Lower lobe of right lung (tissue), 2 donors: Measurements from ENCODE around the gene SH3PXD2A. TPM values are rescaled to one million over a fixed set of nuclear protein-coding genes. Genes with fewer than 3 reads are reported as not detected.

Source experiments
- ATAC-seq, 2 donors: fragments of 200-7000 bp; cut with Tn5 transposase; one replicate each; pipeline ENCODE4 v1.9.1; 2020 to 2022; ENCODE audit warnings: mild to moderate bottlenecking in 2 of 2, moderate library complexity in 2 of 2
- DNase-seq: peaks from one replicate; pipeline ENCODE4 v3.0.0-alpha.2; 2020
- H3K27ac ChIP-seq: fragments of 200-600 bp; one replicate; pipeline ENCODE4 v1.8.0; 2022
- H3K27me3 ChIP-seq: fragments of 200-600 bp; one replicate; pipeline ENCODE4 v1.8.0; 2022; ENCODE audit warnings: low read depth
- H3K36me3 ChIP-seq: fragments of 200-600 bp; one replicate; pipeline ENCODE4 v1.8.0; 2022; ENCODE audit warnings: mild to moderate bottlenecking
- H3K4me1 ChIP-seq: fragments of 200-600 bp; one replicate; pipeline ENCODE4 v1.8.0; 2022
- H3K4me3 ChIP-seq: fragments of 200-600 bp; one replicate; pipeline ENCODE4 v1.8.0; 2022; ENCODE audit warnings: mild to moderate bottlenecking
- H3K9me3 ChIP-seq: fragments of 200-600 bp; one replicate; pipeline ENCODE4 v1.8.0; 2022
- CTCF ChIP-seq: fragments of 200-600 bp; IDR thresholded peaks from one replicate; pipeline ENCODE4 v1.8.0; 2022; ENCODE audit warnings: antibody characterized with exemption, mild to moderate bottlenecking
- intact Hi-C: fragments of 100-400 bp; cut with DNase I; formaldehyde crosslinking; loops from one replicate; pipeline ENCODE4 v1.11.0; 2022
- total RNA-seq: library from RNA; stranded (reverse); fragmentation: NEBNext Ultra II Directional; extraction: Animal tissue kit (Norgen Biotek cat#: 25700); gene quantifications from one replicate; pipeline ENCODE4 v1.2.1, GENCODE V29; 2021
- donor health status: DM: no; HTN: yes; CAD: no; lungs with severe emphysema.

SH3PXD2A gene
- total RNA-seq, 1 donor from 2014 or later: 34.8 TPM

GRCh38 chr10:103548006-103548405 lies 307.4 kb downstream of the SH3PXD2A start:
- intact Hi-C loops: no loop called here
- H3K9me3 ChIP-seq: no peaks in the 10 kb centered on the region
- no peak for DNase-seq
- no peaks in the 10 kb centered on the region for H3K27me3 ChIP-seq
- H3K4me3 ChIP-seq: no peak overlapping the region
- ATAC-seq: no peak
- no peak overlapping the region for H3K27ac ChIP-seq
- TF ChIP-seq CTCF: no peak
- peaks cover 11% of the 10 kb centered on the region for H3K4me1 ChIP-seq
- no peaks in the 10 kb centered on the region for H3K36me3 ChIP-seq

DNA sequence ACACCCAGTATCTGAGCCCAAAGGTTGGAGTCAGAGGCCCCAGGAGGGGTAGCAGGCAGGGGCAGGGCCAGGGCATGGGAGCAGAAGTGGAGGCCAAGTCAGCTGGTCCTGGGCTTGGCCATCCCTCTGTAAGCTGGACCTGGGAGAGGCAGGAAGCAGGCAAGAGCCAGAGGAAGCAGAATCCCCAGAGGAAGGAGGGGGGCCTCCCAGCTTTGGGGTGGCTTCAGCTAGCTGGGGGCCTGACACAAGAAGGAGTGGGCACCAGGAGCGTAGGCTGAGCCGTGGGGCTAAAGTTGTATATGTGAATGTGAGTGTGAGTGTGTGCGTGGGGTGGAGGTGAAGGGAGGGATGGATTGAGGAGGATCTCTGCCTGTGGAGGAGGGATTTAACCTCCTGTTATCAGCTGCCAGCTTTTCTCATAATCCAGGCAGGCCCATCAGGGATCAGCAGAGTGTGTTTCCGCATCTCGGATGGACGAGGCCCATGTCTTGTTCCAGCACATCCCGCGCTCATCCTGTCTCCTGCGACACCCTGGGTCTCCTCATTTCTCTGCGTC lies 307.9 kb downstream of the SH3PXD2A start:
- no peak for ATAC-seq
- intact Hi-C loops: no loop called here
- no peak for DNase-seq

DNA sequence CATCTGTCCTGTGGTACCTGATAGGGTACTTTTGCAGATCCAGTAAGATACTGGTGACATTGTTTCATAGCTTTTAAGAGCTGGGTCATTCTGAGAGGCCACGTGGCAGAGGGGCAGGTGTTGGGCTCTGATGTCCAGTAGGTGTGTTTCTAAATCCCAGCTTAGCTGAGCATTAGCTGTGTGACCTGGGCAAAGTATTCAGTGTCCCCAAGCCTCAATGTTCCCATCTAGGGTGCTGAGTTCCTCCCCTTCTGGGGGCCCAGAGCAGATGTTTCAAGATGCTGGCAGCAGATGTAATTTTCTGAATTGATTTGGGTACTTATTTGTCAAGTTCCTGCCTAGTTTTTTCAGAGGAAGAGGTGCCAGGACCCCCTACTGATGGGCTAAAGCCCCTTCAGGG lies 309.0 kb downstream of the SH3PXD2A start:
- DNase-seq (no peak), ATAC-seq (no peak)
- no peak for TF ChIP-seq CTCF
- Histone ChIP-seq H3K27me3 (peaks cover 5% of the 10 kb centered on the region), H3K27ac (no peak overlapping the region), H3K9me3 (no peaks in the 10 kb centered on the region), H3K4me3 (no peak overlapping the region), H3K36me3 (no peaks in the 10 kb centered on the region), H3K4me1 (peaks cover 11% of the 10 kb centered on the region)
- intact Hi-C loops: no loop called here

More for the DNA sequence above, 307.9 kb downstream of the SH3PXD2A start:
- Histone ChIP-seq H3K4me1 (peaks cover 16% of the 10 kb centered on the region), H3K9me3 (no peaks in the 10 kb centered on the region), H3K36me3 (no peaks in the 10 kb centered on the region), H3K27me3 (no peaks in the 10 kb centered on the region), H3K27ac (no peak overlapping the region), H3K4me3 (no peak overlapping the region)
- TF ChIP-seq CTCF: no peak

GRCh38 chr10:103545771-103546281 lies 309.6 kb downstream of the SH3PXD2A start:
- Histone ChIP-seq H3K27me3 (peaks cover 5% of the 10 kb centered on the region), H3K27ac (no peak overlapping the region), H3K36me3 (no peaks in the 10 kb centered on the region), H3K4me1 (peaks cover 11% of the 10 kb centered on the region), H3K9me3 (no peaks in the 10 kb centered on the region), H3K4me3 (no peak overlapping the region)
- no peak for DNase-seq
- no peak for ATAC-seq
- TF ChIP-seq CTCF: no peak
- intact Hi-C loops: no loop called here

GRCh38 chr10:103545366-103545765 lies 310.0 kb downstream of the SH3PXD2A start:
- ATAC-seq (no peak), DNase-seq (no peak)
- peaks cover 11% of the 10 kb centered on the region for H3K4me1 ChIP-seq
- H3K36me3 ChIP-seq: no peaks in the 10 kb centered on the region
- peaks cover 5% of the 10 kb centered on the region for H3K27me3 ChIP-seq
- TF ChIP-seq CTCF: no peak
- intact Hi-C loops: no loop called here
- H3K4me3 ChIP-seq: no peak overlapping the region
- no peak overlapping the region for H3K27ac ChIP-seq
- H3K9me3 ChIP-seq: no peaks in the 10 kb centered on the region
